Activated T-cell treated with anti-CD3 and anti-CD28 coated beads, Interleukin-2, amount 50 U/mL, for 72 hours (primary cell): Measurements from ENCODE around the gene MICAL2. TPM values are rescaled to one million over a fixed set of nuclear protein-coding genes. Genes with fewer than 3 reads are reported as not detected.

Source experiments
- ATAC-seq, 2 donors: fragments of 150-1000 bp; cut with Tn5 transposase; replicated peaks in 1 of 2; 2 replicates each; pipeline ENCODE4 v1.10.0; 2021; ENCODE audit warnings: moderate library complexity in 2 of 2, mild to moderate bottlenecking in 1 of 2
- DNase-seq, 2 donors: peaks; one replicate each; pipeline ENCODE4 v3.0.0; 2021 to 2022; ENCODE audit warnings: mixed read lengths in 1 of 2
- H3K27ac Mint-ChIP-seq: one replicate; pipeline ENCODE4 v1.8.0; 2022; ENCODE audit warnings: mild to moderate bottlenecking, moderate library complexity, mixed read lengths
- H3K27me3 Mint-ChIP-seq: one replicate; pipeline ENCODE4 v1.8.0; 2022; ENCODE audit warnings: low read depth, mixed read lengths
- H3K36me3 Mint-ChIP-seq, 2 donors: one replicate each; pipeline ENCODE4 v1.8.0; 2022; ENCODE audit warnings: mixed read lengths in 2 of 2, mild to moderate bottlenecking in 1 of 2; ENCODE audit not compliant: insufficient read depth in 2 of 2
- H3K4me1 Mint-ChIP-seq: one replicate; pipeline ENCODE4 v1.8.0; 2022; ENCODE audit warnings: low read depth, mixed read lengths
- H3K4me3 Mint-ChIP-seq, 2 donors: one replicate each; pipeline ENCODE4 v1.8.0; 2022; ENCODE audit warnings: mild to moderate bottlenecking in 2 of 2, mixed read lengths in 2 of 2, moderate library complexity in 2 of 2
- H3K9me3 Mint-ChIP-seq, 2 donors: one replicate each; pipeline ENCODE4 v1.8.0; 2022; ENCODE audit warnings: mixed read lengths in 2 of 2
- total RNA-seq, 2 donors: library from RNA; stranded (reverse); gene quantifications; one replicate each; pipeline ENCODE4 v1.2.3, GENCODE V29; 2022

Gene MICAL2
- total RNA-seq, 2 donors from 2014 or later, result 227 to 322 TPM

DNA sequence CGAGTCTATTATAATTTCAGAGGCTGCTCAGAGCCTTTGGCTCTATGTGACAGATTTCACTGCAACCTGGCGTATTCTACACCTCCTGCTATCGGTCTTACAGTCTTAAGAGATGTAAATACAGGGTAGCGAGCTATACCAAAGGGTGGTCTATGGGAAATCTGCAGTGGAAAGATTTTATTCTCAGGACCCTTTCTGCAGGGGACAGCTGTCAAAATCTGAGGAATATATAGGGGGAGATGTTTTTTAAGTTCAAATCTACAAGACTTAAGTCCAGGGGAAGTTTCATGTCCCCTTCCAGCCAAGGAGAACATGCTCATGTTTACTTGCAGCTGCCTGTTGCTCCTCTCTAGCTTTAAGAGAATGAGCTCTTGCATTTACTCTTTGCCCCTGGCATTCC, 62.7 kb downstream of the MICAL2 start:
- ATAC-seq, result no peak
- peaks cover 12 to 35% of the 10 kb centered on the region in 2 donors for H3K36me3 Mint-ChIP-seq
- H3K4me3 Mint-ChIP-seq, result peak overlapping the region; percentile 25 to 54

DNA sequence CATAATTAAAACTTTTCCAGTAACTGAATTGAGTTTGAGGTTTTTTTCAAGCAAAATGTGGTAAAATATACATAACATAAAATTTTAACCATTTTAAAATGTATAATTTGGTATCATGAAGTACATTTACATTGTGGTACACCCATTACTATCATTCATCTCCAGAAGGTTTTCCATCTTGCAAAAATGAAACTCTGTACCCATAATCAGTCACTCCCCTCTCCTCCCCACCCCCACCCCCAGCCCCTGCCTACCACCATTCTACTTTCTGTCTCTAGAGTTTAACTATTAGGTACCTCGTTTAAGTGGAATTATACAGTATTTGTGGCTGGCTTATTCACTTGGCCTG, 63.7 kb downstream of the MICAL2 start:
- ATAC-seq, result peak; percentile 45 to 64
- H3K4me3 Mint-ChIP-seq, result peak overlapping the region; percentile 71 to 88
- peak overlapping the region; percentile 100 for H3K27ac Mint-ChIP-seq
- peaks cover 76% of the 10 kb centered on the region for H3K4me1 Mint-ChIP-seq
- peaks cover 0 to 2% of the 10 kb centered on the region in 2 donors for H3K9me3 Mint-ChIP-seq
- DNase-seq, result no peak
- no peaks in the 10 kb centered on the region for H3K27me3 Mint-ChIP-seq
- H3K36me3 Mint-ChIP-seq, result peaks cover 10 to 37% of the 10 kb centered on the region in 2 donors

More for the DNA sequence above, 62.7 kb downstream of the MICAL2 start:
- peak overlapping the region; percentile 24 for H3K27ac Mint-ChIP-seq
- no peak for DNase-seq
- peaks cover 76% of the 10 kb centered on the region for H3K4me1 Mint-ChIP-seq
- H3K9me3 Mint-ChIP-seq, result peaks cover 0 to 2% of the 10 kb centered on the region in 2 donors
- no peaks in the 10 kb centered on the region for H3K27me3 Mint-ChIP-seq

DNA sequence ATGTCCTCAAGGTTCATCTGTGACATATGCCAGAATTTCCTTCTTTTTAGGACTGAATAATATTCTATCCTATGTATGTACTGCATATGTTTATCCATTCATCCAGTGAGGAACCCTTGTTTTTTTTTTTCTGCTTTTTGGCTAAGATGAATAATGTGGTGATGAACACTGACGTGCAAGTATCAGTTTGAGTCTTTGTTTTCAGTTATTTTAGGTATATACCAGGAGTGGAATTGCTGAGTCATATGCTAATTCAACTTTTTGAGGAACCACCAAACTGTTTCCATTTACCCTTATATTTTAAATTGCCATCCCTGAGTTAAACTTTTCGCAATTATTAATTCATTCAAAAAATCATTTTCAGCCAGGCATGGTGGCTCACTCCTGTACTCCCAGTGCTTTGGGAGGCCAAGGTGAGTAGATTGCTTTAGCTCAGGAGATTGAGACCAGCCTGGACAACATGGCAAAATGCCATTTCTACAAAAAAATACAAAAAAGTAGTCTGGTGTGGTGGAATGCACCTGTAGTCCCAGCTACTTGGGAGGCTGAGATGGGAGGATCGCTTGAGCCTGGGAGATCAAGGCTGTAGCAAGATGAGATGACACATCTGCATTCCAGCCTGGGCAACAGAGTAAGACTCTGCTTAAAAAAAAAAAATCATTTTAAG, 64.2 kb downstream of the MICAL2 start:
- H3K9me3 Mint-ChIP-seq, result peaks cover 0 to 2% of the 10 kb centered on the region in 2 donors
- no peaks in the 10 kb centered on the region for H3K27me3 Mint-ChIP-seq
- ATAC-seq (peak; percentile 74 to 79), DNase-seq (no peak)
- H3K27ac Mint-ChIP-seq, result peak overlapping the region; percentile 100
- peaks cover 76% of the 10 kb centered on the region for H3K4me1 Mint-ChIP-seq
- H3K4me3 Mint-ChIP-seq, result peak overlapping the region; percentile 71 to 88
- peaks cover 10 to 35% of the 10 kb centered on the region in 2 donors for H3K36me3 Mint-ChIP-seq

DNA sequence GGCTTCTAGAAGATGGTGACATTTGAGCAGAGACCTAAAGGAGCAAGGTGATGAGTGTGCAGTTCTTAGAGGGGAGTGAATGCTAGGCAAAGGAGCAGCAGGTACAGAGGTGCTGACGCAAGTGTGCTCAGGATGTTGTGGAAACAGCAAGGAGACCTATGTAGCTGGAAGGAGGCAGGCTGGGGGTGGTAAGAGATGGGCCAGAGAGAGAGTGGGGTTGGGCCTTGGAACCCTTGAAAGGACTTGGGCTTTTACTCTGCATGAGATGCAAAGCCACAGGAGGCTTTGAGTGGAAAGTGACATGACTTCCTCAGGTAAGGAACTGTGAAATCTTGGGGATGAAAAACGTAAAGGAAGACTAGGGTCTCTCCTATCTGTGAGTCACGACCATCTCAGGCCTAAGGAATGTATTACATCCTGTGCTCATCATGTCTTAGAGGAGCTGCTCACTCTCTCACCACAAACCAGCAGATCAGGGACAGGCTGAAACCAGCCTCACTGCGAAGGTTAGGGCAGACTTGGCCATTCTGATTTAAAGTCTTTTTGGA, 65.4 kb downstream of the MICAL2 start:
- H3K4me1 Mint-ChIP-seq, result peaks cover 77% of the 10 kb centered on the region
- peak overlapping the region; percentile 100 for H3K27ac Mint-ChIP-seq
- DNase-seq, result peak in 1 of 2 donors; percentile 53
- no peaks in the 10 kb centered on the region for H3K27me3 Mint-ChIP-seq
- peaks cover 0 to 2% of the 10 kb centered on the region in 2 donors for H3K9me3 Mint-ChIP-seq
- peak overlapping the region; percentile 33 to 71 for H3K4me3 Mint-ChIP-seq
- ATAC-seq, result peak; percentile 62 to 72
- peaks cover 10 to 35% of the 10 kb centered on the region in 2 donors for H3K36me3 Mint-ChIP-seq

DNA sequence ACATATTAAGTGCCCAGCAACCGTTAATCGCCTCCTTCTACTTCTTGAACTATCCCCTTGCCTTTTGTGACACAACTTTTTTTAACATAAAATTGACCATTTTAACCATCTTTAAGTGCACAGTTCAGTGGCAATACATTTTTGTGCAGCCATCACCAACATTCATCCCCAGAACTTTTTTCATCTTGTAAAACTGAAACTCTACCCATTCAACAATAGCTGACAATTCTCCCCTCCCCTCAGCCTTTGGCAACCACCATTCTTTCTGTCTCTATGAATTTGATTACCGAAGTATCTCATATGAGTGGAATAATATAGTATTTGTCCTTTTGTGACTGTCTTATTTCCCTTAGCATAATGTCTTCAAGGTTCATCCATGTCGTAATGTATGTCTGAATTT, 66.0 kb downstream of the MICAL2 start:
- Mint-ChIP-seq H3K4me3 (peak overlapping the region; percentile 33 to 71), H3K36me3 (peaks cover 8 to 32% of the 10 kb centered on the region in 2 donors), H3K27ac (peak overlapping the region; percentile 100), H3K4me1 (peaks cover 77% of the 10 kb centered on the region), H3K9me3 (peaks cover 0 to 1% of the 10 kb centered on the region in 2 donors), H3K27me3 (no peaks in the 10 kb centered on the region)
- no peak for DNase-seq
- peak; percentile 8 to 16 for ATAC-seq

DNA sequence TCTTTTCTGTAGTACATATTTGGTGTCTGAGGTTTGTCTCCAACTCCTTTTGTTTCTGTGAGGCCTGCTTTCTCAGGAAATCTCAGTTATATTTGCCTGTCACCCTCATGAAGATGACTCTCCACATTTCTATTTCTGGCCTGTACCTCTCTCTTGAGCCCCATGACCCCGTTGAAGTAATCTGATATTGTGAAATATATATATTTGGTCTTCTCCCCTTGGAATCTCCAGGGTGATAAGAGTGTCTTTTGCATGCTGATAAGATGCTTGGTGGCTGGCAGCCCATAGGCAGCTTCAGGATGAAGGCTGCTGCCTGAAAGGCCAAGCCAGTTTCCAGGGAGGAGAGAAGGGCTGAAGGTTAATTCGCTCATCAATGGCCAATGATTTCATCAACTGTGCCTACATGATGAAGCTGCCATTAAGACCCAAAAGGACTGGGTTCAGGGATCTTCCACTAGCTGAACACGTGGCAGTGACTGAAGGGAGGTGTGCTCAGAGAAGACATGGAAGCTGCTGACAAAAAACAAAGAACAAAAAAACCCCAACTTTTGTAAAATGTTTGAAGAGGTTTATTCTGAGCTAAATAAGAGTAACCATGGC, 67.4 kb downstream of the MICAL2 start:
- ATAC-seq (no peak), DNase-seq (no peak)
- peaks cover 69% of the 10 kb centered on the region for H3K4me1 Mint-ChIP-seq
- no peaks in the 10 kb centered on the region for H3K9me3 Mint-ChIP-seq
- H3K36me3 Mint-ChIP-seq, result peaks cover 5 to 25% of the 10 kb centered on the region in 2 donors
- no peaks in the 10 kb centered on the region for H3K27me3 Mint-ChIP-seq
- H3K4me3 Mint-ChIP-seq, result peak overlapping the region; percentile 54 to 55
- H3K27ac Mint-ChIP-seq, result peak overlapping the region; percentile 100

DNA sequence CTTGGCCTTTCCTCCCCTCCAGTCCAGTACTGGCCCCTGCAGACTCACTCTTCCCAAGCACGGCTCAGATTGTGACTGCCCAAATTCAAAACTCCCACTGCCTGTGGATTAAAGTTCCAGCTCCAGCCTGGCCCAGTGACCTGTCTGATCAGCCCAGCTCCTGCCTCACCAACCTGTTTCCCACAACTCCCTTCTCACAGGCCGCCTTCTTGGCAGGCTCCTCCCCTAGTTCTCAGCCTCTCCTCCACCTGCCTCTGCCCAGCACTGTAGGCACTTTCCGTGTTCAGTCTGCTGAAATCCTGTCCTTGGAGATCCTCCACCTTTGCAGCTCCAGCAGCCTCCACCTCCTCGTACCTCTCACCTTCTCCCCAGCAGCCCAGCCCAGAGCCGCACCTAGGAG, 68.6 kb downstream of the MICAL2 start:
- ATAC-seq, result no peak
- Mint-ChIP-seq H3K4me1 (peaks cover 59% of the 10 kb centered on the region), H3K27ac (peak overlapping the region; percentile 59), H3K9me3 (no peaks in the 10 kb centered on the region), H3K27me3 (no peaks in the 10 kb centered on the region), H3K4me3 (peak overlapping the region; percentile 69 to 75), H3K36me3 (peaks cover 5 to 25% of the 10 kb centered on the region in 2 donors)
- DNase-seq, result no peak

DNA sequence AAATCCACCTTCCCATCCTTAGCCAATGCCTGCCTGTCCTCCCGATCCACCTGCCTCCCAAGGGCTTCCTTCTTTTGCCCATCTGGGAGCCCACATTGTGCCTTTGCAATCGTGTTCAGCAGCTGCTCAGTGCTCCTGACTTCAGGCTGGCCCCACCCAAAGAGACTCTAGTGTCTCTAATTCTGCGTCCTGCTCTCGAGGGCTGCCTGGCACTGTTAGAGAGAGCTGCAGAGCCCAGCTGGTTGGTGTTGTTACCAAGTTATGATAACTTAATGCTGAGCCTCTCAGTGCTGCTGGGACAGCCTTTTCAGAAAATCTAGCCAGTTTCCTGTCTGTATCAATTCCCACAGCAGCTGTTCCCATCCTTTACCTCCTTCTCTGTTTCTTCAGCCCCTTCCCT, 69.1 kb downstream of the MICAL2 start:
- H3K9me3 Mint-ChIP-seq, result no peaks in the 10 kb centered on the region
- no peaks in the 10 kb centered on the region for H3K27me3 Mint-ChIP-seq
- no peak for ATAC-seq
- DNase-seq, result no peak
- peaks cover 56% of the 10 kb centered on the region for H3K4me1 Mint-ChIP-seq
- peak overlapping the region; percentile 59 for H3K27ac Mint-ChIP-seq
- peak overlapping the region; percentile 69 to 75 for H3K4me3 Mint-ChIP-seq
- peaks cover 5 to 24% of the 10 kb centered on the region in 2 donors for H3K36me3 Mint-ChIP-seq

DNA sequence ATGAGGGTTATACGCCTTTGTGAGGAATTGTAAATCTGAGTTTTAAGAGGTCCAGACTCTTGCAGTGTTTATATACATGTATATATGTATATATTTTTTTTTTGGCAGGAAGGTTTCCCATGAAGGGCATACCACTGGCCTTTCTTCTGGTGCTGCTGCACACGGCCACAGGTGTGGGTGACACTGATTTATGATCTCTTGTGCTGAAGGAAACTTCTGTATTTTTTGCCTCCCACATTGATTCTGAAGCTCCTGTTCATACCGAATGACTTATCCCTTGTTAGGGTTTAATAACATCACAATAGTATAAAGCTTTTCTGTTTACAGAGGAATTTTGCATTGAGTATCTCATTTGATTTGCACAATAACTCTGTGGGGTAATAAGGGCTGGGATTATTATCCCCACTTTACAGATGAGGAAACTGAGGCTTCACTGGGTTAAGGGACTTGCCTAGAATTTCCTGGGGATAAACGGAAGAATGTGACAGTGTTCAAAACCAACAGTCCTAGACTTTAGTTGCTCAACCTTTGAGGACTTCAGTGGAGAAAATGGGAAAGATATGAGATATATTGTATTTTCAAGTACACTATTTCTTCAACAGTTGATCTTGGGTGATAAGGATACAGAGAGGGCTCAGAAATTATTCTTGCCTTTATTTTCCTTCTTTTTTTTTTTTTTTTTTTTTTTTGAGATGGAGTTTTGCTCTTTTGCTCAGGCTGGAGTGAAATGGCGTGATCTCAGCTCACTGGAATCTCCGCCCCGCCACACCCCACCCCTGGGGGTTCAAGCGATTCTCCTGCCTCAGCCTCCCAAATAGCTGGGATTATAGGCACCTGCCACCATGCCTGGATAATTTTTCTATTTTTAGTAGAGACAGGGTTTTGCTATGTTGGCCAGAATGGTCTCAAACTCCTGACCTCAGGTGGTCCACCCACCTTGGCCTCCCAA, 70.1 kb downstream of the MICAL2 start:
- H3K27me3 Mint-ChIP-seq, result no peaks in the 10 kb centered on the region
- H3K4me3 Mint-ChIP-seq, result no peak overlapping the region
- H3K27ac Mint-ChIP-seq, result no peak overlapping the region
- no peaks in the 10 kb centered on the region for H3K9me3 Mint-ChIP-seq
- peaks cover 46% of the 10 kb centered on the region for H3K4me1 Mint-ChIP-seq
- peaks cover 1 to 19% of the 10 kb centered on the region in 2 donors for H3K36me3 Mint-ChIP-seq
- DNase-seq (no peak), ATAC-seq (no peak)

DNA sequence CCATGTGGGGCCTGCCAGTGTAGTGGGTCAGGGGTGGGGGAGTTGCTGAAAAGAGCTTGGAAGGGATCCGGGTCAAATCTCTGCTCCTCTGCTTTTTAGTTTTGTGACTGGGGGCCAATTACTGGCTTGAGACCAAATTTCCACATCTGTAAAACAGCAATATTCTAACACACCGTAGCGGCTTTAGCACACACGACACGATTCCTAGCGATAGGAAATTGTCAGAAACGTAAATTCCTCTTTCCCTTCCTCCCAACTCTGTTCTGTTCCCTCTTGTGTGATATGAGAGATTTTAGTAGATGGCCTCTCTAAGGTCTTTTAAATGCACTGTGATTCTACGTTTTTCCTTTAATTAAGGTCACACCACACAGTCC, 71.9 kb downstream of the MICAL2 start:
- H3K27ac Mint-ChIP-seq, result no peak overlapping the region
- no peak for DNase-seq
- ATAC-seq, result no peak
- H3K4me3 Mint-ChIP-seq, result no peak overlapping the region
- peaks cover 34% of the 10 kb centered on the region for H3K4me1 Mint-ChIP-seq
- H3K36me3 Mint-ChIP-seq, result peaks cover 0 to 20% of the 10 kb centered on the region in 2 donors
- H3K9me3 Mint-ChIP-seq, result no peaks in the 10 kb centered on the region
- H3K27me3 Mint-ChIP-seq, result no peaks in the 10 kb centered on the region

DNA sequence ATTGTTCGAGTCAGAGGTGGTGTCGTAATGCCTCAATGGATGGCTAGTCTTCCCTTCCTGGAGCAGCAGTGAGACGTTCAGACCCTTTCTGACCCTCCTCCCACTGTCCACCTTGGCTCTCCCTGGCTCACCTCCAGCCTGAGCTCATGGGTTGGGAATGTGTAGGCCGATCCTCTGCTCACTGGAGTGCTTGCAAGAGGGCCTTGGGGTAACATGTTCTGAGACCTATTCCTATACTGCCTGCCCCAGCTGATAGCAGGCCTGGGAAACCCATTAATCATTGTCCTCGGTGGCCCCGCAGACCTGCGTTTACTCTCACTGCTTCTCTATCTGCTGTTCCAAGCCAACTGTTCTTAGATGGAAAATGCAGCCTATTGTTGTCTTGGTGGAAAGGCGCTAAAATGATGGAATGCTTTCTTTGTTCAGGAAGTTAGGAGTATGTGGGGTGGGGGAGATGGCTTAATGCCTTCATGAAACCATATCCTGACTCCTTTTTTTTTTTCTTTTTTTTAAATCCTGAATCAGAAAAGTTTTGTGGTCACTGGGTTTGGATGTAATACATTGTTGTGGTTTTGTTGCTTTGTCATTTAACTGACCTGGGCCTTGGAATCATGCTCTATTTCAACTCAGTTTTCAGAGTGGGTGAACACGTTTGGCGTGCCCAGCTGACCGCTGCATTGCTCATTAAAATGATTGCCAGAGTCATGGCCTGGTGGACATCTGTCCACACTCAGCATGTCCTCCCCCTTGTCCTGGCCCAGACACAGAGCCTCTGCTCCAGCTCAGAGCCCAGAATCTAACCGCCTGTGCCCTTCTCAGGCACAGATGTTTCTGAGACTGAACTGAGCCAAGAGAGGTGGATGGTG, 72.5 kb downstream of the MICAL2 start:
- Mint-ChIP-seq H3K4me3 (no peak overlapping the region), H3K4me1 (peaks cover 34% of the 10 kb centered on the region), H3K36me3 (peaks cover 0 to 15% of the 10 kb centered on the region in 2 donors), H3K9me3 (no peaks in the 10 kb centered on the region), H3K27ac (no peak overlapping the region), H3K27me3 (no peaks in the 10 kb centered on the region)
- ATAC-seq (no peak), DNase-seq (no peak)
